ENCODE results near the gene RCVRN.

The RCVRN gene

GRCh38 chr17:9898812-9899211, 6.3 kb downstream of the RCVRN start:
- DNase-seq (ENCODE audit: low read depth in 2 of 2): no peak

- no peak for DNase-seq (ENCODE audit: low read depth in 2 of 2)
Measured at GRCh38 chr17:9897372-9897968, 7.6 kb downstream of the RCVRN start.

- DNase-seq (ENCODE audit: low read depth in 2 of 2): no peak
Measured at GRCh38 chr17:9895923-9896322, 9.1 kb downstream of the RCVRN start.

GRCh38 chr17:9894231-9894630, 10.8 kb downstream of the RCVRN start:
- no peak for DNase-seq (ENCODE audit: low read depth in 2 of 2)

- DNase-seq (ENCODE audit: low read depth in 2 of 2): no peak
Measured at GRCh38 chr17:9893411-9894012, 11.6 kb downstream of the RCVRN start.

DNA sequence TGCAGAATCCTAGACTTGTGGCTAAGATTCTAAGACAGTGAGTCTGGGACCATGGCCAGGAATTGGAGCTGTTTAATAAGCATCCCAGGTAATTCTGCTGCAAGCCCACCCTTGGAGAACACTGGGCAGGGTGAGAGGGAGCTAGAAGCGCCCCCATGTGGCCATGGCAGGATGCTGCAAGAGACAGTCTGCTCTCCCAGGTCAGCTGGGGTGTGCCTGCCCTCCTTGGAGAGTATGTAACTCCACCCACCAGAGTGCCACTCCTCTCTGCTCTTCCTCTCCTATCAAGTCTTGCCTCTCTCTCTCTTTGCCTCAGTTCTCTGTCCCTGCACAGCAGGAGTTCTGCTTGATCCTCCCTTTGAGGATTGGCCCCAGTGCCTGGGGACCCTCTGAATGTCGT, 14.9 kb downstream of the RCVRN start:
- DNase-seq (ENCODE audit: low read depth in 2 of 2): peak in 1 of 2 donors; percentile 3

- no peak for DNase-seq (ENCODE audit: low read depth in 2 of 2)
Measured at GRCh38 chr17:9887508-9887907, 17.6 kb downstream of the RCVRN start.

- DNase-seq (ENCODE audit: low read depth in 2 of 2): no peak
Measured at GRCh38 chr17:9886141-9886930, 18.7 kb downstream of the RCVRN start.

DNA sequence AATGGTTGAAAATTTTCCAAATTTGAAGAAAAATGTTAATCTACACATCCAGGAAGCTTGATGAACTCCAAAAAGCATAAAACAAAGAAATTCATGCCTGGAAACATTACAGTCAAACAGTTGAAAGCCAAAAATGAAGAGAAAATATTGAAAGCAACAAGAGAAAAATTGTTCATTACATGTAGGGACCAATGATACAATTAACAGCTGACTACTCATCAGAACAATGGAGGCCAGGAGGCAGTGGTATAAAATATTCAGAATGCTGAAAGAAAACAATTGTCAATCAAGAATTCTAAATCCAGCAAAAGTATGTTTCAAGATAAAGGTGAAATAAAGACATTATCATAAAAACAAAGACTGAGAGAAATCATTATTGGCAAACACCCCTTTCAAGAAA, 21.6 kb downstream of the RCVRN start:
- no peak for DNase-seq (ENCODE audit: low read depth in 2 of 2)

DNA sequence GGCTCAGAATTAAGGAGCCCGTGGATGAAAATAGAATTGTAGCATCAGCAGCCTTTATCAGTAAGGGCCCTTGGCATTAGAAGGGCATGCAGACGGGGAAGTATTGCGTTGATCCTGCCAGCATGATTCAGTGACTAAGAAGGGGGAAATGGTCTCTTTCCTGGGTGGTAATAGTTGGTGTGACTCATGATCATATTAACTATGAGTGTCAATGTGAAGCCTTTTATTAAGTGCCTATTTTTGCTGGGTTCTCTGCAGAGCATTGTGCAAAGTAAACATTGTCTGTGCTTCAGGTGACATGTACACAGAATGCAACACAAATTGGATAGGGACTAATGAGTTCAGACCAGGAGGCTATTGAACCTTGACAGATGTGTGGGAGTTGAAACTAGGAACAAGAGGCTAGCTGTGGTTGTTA, 24.5 kb downstream of the RCVRN start:
- no peak for DNase-seq (ENCODE audit: low read depth in 2 of 2)

DNA sequence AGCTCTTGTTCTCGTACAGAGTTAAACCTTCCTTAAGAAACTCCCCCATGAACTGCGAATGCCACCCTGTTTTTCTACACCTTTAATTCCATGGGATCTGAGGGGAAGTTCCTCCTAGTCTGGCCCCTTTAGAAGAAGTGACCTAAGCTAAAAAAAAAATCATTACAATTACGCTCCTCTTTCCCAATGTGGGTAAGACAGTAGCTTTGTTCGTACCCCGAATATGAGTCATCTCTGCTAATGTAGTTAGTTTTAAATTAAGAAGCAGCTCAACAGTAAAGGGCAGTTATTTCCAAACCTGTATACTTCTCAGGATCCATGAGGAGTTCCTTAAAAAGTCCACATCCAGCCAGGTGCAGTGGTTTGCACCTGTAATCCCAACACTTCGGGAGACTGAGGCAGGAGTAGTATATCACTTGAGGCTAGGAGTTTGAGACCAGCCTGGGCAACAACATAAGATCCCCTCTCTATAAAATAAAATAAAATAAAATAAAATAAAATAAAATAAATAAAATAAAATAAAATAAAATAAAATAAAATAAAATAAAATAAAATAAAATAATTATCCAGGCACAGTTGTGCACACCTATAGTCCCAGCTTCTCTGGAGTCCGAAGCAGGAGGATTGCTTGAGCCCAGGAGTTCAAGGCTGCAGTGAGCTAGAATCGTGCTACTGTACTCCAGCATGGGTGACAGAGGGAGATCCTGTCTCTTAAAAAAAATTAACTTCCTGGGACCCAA, 26.1 kb downstream of the RCVRN start:
- DNase-seq (ENCODE audit: low read depth in 2 of 2): no peak

DNA sequence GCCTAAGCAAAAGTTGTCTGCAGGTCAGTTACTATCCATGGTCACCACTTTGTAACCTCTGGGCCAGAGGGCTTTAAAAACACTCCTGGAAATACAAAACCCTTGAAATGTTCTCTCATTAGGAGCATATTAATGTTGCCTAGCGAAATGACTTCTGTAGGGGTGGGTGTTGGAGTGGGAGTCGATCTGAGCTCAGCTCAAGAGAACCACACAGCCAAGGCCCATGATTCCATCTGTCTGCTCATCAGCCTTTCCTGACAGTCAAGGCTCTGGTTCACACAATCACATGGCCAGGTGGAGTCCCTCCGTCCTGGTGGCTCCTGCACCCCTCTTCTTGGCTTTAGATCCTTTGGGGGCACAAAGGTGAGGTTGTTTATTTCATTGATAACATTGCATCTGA, 26.7 kb downstream of the RCVRN start:
- no peak for DNase-seq (ENCODE audit: low read depth in 2 of 2)

GRCh38 chr17:9875441-9875840, 29.6 kb downstream of the RCVRN start:
- DNase-seq (ENCODE audit: low read depth in 2 of 2): no peak

- DNase-seq (ENCODE audit: low read depth in 2 of 2): no peak
Measured at GRCh38 chr17:9874722-9875121, 30.3 kb downstream of the RCVRN start.

GRCh38 chr17:9872852-9873251, 32.2 kb downstream of the RCVRN start:
- no peak for DNase-seq (ENCODE audit: low read depth in 2 of 2)

DNA sequence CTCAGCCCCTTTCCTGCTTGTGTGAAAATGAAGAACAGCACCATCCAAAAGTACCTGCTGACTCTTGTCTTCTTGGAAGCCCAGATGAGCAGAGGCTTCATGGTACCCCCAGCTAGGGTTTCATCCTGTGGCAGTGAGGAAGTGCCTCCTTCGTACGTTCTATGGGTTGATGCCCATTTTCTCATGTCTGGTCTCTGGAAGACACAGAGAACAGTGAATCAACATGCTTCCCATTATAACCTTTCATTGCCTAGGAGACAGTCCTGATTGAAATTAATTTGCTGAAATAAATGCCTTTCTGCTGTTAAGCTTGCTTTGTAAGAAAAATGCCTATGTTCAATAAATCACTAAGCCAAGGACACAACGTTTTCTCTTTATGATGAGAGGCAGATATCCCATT, 36.5 kb downstream of the RCVRN start:
- DNase-seq (ENCODE audit: low read depth in 2 of 2): no peak

DNA sequence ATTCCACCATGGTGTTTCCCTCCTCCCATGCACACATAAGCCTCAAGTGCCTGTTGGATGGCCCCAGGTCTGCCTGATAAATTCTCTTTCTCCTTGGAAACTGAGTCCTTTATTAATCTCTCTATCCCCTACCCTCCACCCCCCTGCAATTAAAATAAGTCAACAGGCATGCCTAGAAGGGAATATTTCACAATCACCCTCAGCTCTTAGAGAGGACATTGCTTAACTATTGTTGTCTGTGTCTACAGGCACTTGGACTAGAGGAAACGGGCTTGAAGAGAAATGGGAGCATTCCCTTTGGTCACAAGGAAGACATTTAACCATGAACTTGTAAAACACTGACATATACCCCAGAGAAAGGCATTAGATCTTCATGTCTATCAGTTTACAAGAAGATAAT, 39.5 kb downstream of the RCVRN start:
- DNase-seq (ENCODE audit: low read depth in 2 of 2): no peak

- DNase-seq (ENCODE audit: low read depth in 2 of 2): no peak
Measured at GRCh38 chr17:9862949-9863348, 42.1 kb downstream of the RCVRN start.

GRCh38 chr17:9862220-9862619, 42.9 kb downstream of the RCVRN start:
- DNase-seq (ENCODE audit: low read depth in 2 of 2): no peak

- DNase-seq (ENCODE audit: low read depth in 2 of 2): no peak
Measured at GRCh38 chr17:9860851-9861250, 44.2 kb downstream of the RCVRN start.

GRCh38 chr17:9859781-9860180, 45.3 kb downstream of the RCVRN start:
- DNase-seq (ENCODE audit: low read depth in 2 of 2): no peak

DNA sequence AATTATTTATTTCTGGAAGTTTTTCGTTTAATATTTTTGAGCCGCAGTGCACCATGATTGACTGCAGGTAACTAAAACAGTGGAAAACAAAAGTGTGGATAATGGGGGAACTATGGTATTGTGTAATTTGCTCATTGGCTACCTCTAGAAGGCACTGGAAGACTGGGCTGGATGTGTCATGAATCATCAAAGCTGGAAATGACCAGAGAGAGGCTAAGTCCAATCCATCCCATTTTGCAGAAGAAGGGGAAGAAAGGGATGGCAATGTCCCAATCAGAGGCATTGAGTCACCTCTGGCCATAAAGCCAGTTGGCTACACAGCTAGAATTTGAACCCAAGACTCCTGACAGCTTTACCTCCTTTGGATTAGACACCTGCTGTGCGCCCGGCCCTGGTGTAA, 50.0 kb downstream of the RCVRN start:
- no peak for DNase-seq (ENCODE audit: low read depth in 2 of 2)

GRCh38 chr17:9854255-9854654, 50.8 kb downstream of the RCVRN start:
- DNase-seq (ENCODE audit: low read depth in 2 of 2): no peak
